Heart left ventricle (tissue), 13 donors: Measurements from ENCODE around the gene ANXA3.

Experiments
- CTCF ChIP-seq, 12 donors: fragments of 200-600 bp; sonication (generic) in 4 of 12; IDR thresholded peaks; one replicate each; pipeline versions ENCODE4 v1.5.0 to v1.8.0; 2018 to 2022; ENCODE audit warnings: antibody characterized with exemption in 12 of 12, mild to moderate bottlenecking in 5 of 12
- POLR2A ChIP-seq, 2 donors: fragments of 450-650 bp; IDR thresholded peaks; one replicate each; pipeline ENCODE4 v1.6.1; 2017; ENCODE audit warnings: antibody characterized with exemption in 2 of 2, mild to moderate bottlenecking in 2 of 2, moderate library complexity in 2 of 2
- donor health status: ischemic (EF 13 %, LVEDD 7.1; RV severe dilation, severe dysfunction).
- donor health status: DM: no; HTN: yes; CAD: no.
- donor health status: DM: no; HTN: no; CAD: no.
- donor health status: ischemic (EF 25% LVEDD 6.9; RV normal size, moderate dysfunction).
- donor health status: ischemic (EF 25% LVEDD 5.7; RV mildly dilated, moderate dysfunction).
- donor health status: ischemic (EF 35%, LVEDD 5.7; RV mildly dilated, moderate dysfunction).
- donor health status: nonischemic (EF 11% LVEDD 7.7; RV severe dilation, severe dysfunction).
- donor health status: DM: yes; HTN: yes; CAD: no.
- donor health status: PGD.
- donor health status: ischemic (EF 29% LVEDD 5.4; RV normal size, mild dysfunction).
- donor health status: nonischemic (EF 23%, LVEDD 6.1; RV moderate dilation, normal function).

- TF ChIP-seq CTCF (IDR thresholded peaks at IDR 0.05) (no peak), POLR2A (IDR thresholded peaks at IDR 0.05) (no peak)
Measured at GRCh38 chr4:78609580-78609979, 58.0 kb downstream of the ANXA3 start.
